ENCODE measurements around the gene LAMB1. TPM values are rescaled to one million over a fixed set of nuclear protein-coding genes. Genes with fewer than 3 reads are reported as not detected.

Gene LAMB1
- total RNA-seq, 1 experiment from 2014 or later: 32.0 TPM

DNA sequence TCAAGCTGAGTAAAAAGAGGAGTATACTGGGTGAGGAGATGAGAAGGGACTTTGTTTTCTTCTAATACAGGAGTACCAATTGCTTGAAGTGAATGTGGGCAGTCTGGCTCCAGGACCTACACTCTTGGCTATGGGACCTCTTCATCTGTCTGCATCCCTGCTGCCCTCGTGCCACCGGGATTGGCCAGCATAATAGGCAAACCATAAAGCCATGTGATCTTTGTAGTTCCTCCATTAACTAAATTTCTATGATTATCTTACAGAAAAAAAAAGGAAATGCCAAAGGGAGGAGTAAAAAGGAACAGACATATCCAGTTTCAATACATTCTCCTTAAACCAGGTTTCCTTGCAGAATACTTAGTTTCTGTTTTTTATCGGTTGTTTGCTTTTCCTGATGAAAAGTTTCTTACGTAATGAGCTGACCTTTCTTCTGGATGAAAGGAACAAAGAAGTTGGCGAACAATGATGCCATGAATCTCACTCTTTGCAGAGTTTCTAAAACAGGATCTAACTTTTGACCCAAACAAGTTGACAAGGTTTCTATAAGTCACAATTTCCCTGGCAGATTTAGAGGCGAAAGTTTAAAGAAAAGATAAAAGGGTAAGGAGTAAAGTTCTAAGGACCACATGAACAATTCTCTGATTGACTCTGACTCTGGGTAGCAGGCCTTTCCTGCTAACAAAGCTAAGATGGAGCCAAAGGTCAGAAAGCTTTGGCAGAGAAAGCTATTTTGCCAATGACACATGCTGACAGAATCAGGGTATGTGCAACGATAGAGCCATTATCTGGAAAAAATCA lies 54.1 kb downstream of the LAMB1 start (continued):
- TF ChIP-seq FOSL1 (IDR thresholded peaks at IDR 0.05; ENCODE audit: low read depth): peak; percentile 53
- TF ChIP-seq CBX3 (IDR thresholded peaks at IDR 0.05; ENCODE audit: low read depth): no peak
- TF ChIP-seq JUND (IDR thresholded peaks at IDR 0.05): peak; percentile 45
- TF ChIP-seq, protein P1, sequence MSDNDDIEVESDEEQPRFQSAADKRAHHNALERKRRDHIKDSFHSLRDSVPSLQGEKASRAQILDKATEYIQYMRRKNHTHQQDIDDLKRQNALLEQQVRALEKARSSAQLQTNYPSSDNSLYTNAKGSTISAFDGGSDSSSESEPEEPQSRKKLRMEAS (IDR thresholded peaks at IDR 0.05): no peak

DNA sequence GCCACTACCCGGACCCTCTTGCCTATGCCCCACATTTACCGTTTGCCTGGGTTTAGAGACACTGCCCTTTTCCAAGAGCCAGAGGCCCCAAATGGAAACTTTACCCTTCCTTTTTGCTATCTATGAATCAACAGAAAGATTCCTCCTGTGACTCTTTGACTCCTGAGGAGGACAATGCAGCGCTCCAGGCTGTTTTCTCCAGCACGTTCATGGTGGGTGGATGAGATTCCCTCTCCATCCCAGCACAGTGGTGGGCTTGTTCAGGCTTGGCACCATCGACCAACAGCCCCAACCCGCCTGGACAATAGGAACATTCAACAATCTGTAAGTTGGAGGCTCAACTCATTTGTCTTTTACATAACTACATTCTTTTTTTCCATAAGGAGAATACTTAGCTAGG lies 56.1 kb downstream of the LAMB1 start:
- ChIA-PET CTCF (no interaction called here), RAD21 (ENCODE audit: low non-redundant PET in 1 of 2, low total read pairs in 2 of 2, uncharacterized antibody in 2 of 2, unreplicated experiment in 2 of 2) (no interaction called here), POLR2A (no interaction called here)
- no peak overlapping the region for H3K9ac ChIP-seq (ENCODE audit: low read length)
- H3K4me2 ChIP-seq (ENCODE audit: low read length): no peak overlapping the region
- H3K79me2 ChIP-seq (ENCODE audit: insufficient read depth, low read length): no peaks in the 10 kb centered on the region
- no peaks in the 10 kb centered on the region for H3K27me3 ChIP-seq (ENCODE audit: insufficient read depth, low read length)
- no peaks in the 10 kb centered on the region for H3K9me3 ChIP-seq (ENCODE audit: control insufficient read depth in 1 of 2, insufficient read depth in 1 of 2, low read depth in 1 of 2, low read length in 2 of 2)
- intact Hi-C loops (cut with micrococcal nuclease): no loop called here
- H3K36me3 ChIP-seq (ENCODE audit: control insufficient read depth in 1 of 2, insufficient read depth in 2 of 2, low read length in 2 of 2): 0 out of 4 replicates have a peak, but pooled peaks cover 0 to 4% of the 10 kb centered on the region in 2 experiments
- no TSS peak for BruUV-seq (replicated peaks)
- no peak for DNase-seq (ENCODE audit: low read depth, low spot score)
- H3K9me2 ChIP-seq (ENCODE audit: insufficient read depth): no peaks in the 10 kb centered on the region
- H3K4me1 ChIP-seq (ENCODE audit: control insufficient read depth in 1 of 2, insufficient read depth in 2 of 2, low read length in 2 of 2): peaks cover 22 to 37% of the 10 kb centered on the region in 2 experiments
- H2AFZ ChIP-seq (ENCODE audit: low read depth, low read length, poor library complexity, severe bottlenecking): no peak overlapping the region
- no peaks in the 10 kb centered on the region for H4K20me1 ChIP-seq (ENCODE audit: insufficient read depth)
- no peak overlapping the region for H3K27ac ChIP-seq (ENCODE audit: low read depth, low read length)
- ATAC-seq: no peak
- no peak overlapping the region for H3K4me3 ChIP-seq (replicated peaks in 1 of 2; ENCODE audit: low read depth in 1 of 2, low read length in 2 of 2)
- TF ChIP-seq, protein P2, sequence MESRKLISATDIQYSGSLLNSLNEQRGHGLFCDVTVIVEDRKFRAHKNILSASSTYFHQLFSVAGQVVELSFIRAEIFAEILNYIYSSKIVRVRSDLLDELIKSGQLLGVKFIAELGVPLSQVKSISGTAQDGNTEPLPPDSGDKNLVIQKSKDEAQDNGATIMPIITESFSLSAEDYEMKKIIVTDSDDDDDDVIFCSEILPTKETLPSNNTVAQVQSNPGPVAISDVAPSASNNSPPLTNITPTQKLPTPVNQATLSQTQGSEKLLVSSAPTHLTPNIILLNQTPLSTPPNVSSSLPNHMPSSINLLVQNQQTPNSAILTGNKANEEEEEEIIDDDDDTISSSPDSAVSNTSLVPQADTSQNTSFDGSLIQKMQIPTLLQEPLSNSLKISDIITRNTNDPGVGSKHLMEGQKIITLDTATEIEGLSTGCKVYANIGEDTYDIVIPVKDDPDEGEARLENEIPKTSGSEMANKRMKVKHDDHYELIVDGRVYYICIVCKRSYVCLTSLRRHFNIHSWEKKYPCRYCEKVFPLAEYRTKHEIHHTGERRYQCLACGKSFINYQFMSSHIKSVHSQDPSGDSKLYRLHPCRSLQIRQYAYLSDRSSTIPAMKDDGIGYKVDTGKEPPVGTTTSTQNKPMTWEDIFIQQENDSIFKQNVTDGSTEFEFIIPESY (IDR thresholded peaks at IDR 0.05; ENCODE audit: extremely low read depth, insufficient replicate concordance, low read length): no peak
- TF ChIP-seq, protein P3, sequence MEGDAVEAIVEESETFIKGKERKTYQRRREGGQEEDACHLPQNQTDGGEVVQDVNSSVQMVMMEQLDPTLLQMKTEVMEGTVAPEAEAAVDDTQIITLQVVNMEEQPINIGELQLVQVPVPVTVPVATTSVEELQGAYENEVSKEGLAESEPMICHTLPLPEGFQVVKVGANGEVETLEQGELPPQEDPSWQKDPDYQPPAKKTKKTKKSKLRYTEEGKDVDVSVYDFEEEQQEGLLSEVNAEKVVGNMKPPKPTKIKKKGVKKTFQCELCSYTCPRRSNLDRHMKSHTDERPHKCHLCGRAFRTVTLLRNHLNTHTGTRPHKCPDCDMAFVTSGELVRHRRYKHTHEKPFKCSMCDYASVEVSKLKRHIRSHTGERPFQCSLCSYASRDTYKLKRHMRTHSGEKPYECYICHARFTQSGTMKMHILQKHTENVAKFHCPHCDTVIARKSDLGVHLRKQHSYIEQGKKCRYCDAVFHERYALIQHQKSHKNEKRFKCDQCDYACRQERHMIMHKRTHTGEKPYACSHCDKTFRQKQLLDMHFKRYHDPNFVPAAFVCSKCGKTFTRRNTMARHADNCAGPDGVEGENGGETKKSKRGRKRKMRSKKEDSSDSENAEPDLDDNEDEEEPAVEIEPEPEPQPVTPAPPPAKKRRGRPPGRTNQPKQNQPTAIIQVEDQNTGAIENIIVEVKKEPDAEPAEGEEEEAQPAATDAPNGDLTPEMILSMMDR (IDR thresholded peaks at IDR 0.05 in 2 of 3, conservative IDR thresholded peaks at IDR 0.05 in 1 of 3; ENCODE audit: borderline replicate concordance in 1 of 3, insufficient read depth in 1 of 3, low read depth in 2 of 3, low read length in 2 of 3): no peak
- TF ChIP-seq, protein P4, sequence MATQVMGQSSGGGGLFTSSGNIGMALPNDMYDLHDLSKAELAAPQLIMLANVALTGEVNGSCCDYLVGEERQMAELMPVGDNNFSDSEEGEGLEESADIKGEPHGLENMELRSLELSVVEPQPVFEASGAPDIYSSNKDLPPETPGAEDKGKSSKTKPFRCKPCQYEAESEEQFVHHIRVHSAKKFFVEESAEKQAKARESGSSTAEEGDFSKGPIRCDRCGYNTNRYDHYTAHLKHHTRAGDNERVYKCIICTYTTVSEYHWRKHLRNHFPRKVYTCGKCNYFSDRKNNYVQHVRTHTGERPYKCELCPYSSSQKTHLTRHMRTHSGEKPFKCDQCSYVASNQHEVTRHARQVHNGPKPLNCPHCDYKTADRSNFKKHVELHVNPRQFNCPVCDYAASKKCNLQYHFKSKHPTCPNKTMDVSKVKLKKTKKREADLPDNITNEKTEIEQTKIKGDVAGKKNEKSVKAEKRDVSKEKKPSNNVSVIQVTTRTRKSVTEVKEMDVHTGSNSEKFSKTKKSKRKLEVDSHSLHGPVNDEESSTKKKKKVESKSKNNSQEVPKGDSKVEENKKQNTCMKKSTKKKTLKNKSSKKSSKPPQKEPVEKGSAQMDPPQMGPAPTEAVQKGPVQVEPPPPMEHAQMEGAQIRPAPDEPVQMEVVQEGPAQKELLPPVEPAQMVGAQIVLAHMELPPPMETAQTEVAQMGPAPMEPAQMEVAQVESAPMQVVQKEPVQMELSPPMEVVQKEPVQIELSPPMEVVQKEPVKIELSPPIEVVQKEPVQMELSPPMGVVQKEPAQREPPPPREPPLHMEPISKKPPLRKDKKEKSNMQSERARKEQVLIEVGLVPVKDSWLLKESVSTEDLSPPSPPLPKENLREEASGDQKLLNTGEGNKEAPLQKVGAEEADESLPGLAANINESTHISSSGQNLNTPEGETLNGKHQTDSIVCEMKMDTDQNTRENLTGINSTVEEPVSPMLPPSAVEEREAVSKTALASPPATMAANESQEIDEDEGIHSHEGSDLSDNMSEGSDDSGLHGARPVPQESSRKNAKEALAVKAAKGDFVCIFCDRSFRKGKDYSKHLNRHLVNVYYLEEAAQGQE (IDR thresholded peaks at IDR 0.05; ENCODE audit: low read depth): no peak
- no peak for TF ChIP-seq RAD21 (IDR thresholded peaks at IDR 0.05; ENCODE audit: low read depth)
- no peak for TF ChIP-seq TCF7L2 (IDR thresholded peaks at IDR 0.05; ENCODE audit: borderline replicate concordance, extremely low read depth, insufficient read depth, insufficient read length)
- TF ChIP-seq SIN3A (IDR thresholded peaks at IDR 0.05; ENCODE audit: low read depth): no peak
- no peak for TF ChIP-seq ELF1 (IDR thresholded peaks at IDR 0.05; ENCODE audit: borderline replicate concordance, low read depth)
- no peak for TF ChIP-seq SRF (IDR thresholded peaks at IDR 0.05; ENCODE audit: low read depth)

All from HCT116 (cell line).